GM21619 (cell line): ENCODE measurements around the gene NHERF1.
A peak's percentile ranks its signal among the peaks of the same experiment; 100 is the strongest.

Experiments used
- ATAC-seq: cut with Tn5 transposase; IDR thresholded peaks from one replicate; pipeline ENCODE4 v1.9.1; 2021; ENCODE audit not compliant: unreplicated experiment

NHERF1 gene

DNA sequence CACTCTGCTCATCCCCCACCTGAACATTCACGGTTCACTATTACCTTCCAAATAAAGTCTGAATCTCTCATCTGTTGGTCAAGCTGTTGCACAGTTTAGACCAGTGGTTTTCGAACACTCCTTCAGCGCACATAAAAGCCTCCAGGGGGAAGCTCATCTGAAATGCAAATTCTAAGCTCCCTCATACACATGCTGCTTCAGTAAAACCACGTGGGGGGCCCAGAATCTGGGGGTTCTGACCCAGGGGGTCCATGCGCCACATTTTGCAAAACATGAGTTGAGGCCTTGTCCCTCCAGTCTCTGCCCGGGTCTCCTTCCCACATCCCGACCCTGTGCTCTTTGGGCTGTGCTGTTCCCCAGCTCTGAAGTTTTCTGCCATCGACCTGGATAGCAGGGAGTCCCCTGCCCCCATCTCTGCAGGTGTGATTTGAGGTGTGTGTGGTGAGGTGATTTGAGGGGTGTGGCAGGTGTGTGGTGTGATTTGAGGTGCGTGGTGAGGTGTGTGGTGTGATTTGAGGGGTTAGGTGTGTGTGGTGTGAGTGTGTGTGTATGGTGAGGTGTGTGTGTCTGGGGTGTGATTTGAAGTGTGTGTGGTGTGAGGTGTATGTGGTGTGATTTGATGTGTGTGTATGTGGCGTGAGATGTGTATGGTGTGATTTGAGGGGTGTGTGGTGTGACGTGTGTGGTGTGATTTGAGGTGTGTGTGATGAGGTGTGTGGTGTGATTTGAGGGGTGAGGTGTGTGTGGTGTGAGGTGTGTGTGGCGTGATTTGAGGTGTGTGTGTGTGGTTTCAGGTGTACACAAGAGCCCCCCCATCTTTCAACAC, 16.2 kb upstream of the NHERF1 start:
- no peak for ATAC-seq

DNA sequence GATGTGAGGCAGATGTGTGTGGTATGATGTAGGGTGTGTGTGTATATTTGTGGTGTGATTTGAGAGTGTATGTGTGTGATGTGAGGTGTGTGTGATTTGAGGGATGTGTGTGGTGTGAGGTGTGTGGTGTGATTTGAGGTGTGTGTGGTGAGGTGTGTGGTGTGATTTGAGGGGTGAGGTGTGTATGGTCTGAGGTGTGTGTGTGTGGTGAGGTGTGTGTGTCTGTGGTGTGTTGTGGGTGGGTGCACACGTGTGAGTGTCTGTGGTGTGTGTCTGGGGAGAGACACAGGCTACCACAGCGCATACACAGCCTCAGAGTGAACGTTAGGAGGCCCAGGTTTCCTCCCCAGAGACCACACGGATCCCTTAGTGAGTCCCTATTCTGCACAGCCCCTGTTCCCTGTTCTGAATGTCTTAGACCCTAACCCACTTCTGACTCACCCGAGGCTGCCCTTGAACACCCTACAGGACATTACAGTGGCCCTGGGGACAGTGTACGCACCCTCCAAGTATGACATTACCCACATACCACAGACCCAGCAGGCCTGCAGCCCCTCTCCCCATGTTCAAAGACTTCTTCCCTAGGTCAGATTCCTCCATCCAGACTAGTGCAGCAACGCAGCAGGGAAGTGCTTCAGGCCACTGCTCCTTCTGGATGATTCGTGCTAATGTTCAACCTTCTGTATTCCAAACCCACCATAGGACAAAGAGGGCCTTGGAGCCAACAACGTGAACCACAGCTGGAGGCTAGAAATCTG, 14.9 kb upstream of the NHERF1 start:
- no peak for ATAC-seq

DNA sequence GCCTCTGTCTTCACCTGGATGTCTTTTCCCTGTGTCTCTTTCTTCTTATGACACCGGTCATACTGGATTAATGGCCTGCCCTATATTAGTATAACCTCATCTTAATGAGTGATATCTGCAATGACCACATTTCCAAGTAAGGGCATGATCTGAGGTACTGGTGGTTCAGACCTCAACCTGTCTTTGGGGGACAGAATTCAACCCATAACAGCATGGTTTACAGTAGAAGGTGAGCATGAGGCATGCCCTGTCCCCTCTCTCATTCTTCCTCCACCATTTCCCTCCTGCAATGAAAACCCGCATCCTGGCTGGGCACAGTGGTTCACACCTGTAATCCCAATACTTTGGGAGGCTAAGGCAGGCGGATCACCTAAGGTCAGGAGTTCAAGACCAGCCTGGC, 14.2 kb upstream of the NHERF1 start:
- ATAC-seq, result no peak

DNA sequence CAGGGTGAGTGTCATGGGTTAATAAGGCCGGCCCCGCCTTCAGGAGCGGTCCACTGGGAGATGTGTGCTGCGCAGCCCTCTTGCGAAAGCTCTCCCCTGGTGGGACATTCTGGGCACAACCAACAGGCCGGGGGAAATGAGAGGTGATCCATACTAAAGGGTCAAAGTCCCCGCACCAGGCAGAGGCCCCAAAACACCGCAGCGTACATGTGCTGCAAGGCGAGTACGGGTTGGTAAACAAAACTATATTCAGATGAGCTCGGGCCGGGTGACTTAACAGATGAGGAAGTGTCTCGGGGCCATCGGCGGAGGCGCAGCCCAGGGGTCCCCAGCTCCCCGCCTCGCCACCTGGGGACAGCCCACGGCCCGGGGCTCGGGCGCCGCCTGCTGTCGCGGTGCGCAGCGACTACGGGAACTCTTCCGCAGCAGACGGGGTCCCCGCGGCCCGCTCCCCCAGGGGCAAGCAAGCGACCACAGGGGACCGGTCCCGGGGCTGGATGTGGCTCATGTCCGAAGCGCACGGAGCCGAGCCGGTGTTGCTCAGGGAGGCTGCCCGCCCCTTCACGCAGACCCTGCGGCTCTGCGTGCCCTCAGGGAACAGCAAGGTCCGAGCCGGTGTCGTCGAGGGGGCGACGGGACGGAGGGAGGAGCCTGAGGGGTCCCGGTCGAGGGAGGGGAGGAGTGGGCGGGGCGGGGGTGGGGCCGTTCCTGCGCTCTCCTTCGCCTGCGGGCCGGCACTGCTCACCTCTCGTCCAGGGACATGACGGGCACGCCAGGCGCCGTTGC, 11.7 kb upstream of the NHERF1 start, which contains the start of gene RAB37:
Gene RAB37, plus strand, starts transcription at position 744 of the 786 bp plus-strand sequence. Its CDS starts 17 bp downstream, at position 761.
- no peak for ATAC-seq

DNA sequence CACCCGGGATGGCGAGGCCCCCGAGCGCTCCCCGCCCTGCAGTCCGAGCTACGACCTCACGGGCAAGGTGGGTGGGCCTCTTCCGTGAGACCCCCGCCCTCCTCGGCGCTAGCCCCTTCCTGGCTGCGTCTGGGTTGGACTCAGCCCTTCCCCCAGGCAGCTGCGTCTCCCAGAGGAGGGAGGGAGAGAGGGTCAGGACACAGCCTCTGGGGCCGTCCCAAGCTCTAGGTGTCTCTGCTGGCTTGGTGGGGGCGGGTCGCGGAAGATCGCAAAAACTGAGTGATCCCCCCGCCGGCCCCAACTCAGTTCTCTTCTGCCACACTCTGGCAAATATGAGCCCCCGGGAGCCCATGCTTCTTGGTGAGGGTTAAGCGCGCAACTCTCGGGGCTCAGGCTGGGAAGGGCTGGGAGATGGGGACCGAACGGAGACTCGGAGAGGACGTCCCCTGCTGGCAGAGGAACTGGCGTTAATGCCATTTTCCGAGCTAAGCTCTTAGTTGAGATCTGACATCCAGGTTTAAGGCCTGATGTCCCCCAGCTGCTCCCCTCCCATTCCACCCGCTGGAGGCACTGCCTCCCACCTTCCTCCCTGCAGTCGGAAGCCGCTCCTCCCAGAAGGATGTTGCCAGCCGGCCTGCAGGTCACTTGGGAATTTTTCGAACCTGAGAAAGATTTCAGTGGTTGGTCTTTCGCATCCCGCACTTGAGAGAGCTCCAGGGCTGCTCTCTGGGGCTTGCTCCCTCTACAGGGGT, 11.0 kb upstream of the NHERF1 start:
- ATAC-seq, result no peak

DNA sequence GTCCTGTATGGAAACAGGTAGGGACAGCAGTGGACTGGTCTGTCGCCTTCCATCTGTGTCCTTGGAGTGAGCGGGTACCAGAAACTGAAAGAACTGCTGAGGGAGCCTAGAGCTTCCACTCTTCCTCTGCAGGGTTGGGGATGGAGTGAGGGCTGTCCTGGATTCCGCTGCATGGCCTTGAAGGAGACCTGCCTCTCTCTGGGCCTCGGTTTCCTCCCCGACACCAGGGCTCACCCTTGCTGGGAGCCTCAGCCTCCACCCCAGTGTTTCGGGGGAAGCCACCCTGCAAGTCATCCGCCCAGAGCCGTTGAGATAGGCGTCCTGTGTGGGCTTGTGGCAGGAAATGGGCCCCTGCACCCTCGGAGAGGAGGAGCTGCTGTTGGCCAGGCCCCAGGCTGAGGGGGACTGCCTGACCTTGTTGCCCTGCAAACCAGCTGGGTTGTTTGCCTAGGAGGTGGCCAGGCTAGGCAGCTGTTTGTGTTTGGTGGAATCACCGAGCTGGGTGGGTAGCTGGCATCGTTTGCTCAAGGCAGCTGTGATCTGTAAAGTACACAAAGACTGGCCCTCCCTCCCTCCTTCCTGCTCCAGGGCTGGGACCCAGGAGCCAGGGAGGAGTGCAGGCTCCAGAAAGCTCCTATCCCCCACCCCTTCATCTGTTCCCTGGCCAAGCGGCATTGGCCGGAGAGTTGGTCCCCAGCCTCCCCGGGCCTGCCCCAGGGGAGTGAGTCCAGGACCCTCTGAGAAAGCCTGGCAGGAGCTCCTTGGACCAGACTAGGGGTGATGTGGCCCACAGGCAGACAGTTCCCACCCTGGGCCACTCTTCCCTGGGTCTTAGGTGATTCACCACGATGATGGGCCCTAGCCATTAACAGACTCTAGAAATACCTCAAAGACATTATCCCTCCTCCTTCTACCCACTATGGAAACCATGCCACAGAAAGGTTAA, 10.1 kb upstream of the NHERF1 start:
- ATAC-seq, result peak; percentile 51

DNA sequence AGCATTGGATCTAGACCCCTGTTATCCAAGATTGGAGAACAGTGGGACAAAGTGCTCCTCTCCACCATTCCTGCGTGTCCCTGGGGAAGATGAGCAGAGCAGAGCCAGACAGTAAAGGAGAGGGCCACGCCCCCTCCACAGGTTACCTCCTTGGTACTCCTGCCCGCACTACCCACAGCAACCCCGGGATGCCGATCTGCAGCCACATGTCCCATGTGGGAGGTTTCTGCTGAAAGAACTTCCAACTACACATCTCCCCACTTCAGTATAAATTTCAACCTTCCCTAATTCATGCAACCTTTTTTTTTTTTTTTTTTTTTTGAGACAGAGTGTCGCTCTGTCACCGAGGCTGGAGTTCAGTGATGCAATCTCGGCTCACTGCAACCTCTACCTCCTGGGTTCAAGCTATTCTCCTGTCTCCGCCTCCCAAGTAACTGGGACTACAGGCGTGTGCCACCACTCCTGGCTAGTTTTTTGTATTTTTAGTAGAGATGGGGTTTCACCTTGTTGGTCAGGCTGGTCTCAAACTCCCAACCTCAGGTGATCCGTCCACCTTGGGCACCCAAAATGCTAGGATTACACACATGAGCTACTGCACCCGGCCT, 9.1 kb upstream of the NHERF1 start:
- ATAC-seq, result no peak

DNA sequence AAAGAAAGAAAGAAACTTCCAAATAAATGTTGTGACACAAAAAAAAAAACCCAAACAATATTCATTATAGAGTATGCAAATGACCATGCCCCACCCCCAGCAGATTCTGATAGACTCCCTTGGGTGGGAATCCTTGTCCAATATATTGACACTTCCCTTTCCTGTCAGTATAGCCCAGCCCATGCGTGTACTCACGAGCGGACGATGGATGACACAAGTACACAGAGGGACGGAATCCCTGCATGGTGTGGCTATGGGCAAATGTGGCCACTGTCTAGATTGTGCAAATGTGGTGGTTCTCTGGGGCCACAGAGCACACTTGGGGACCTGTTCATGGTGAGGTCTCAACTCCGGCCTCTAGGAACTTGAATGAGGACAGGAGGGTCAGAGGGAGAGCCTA, 8.3 kb upstream of the NHERF1 start:
- no peak for ATAC-seq

DNA sequence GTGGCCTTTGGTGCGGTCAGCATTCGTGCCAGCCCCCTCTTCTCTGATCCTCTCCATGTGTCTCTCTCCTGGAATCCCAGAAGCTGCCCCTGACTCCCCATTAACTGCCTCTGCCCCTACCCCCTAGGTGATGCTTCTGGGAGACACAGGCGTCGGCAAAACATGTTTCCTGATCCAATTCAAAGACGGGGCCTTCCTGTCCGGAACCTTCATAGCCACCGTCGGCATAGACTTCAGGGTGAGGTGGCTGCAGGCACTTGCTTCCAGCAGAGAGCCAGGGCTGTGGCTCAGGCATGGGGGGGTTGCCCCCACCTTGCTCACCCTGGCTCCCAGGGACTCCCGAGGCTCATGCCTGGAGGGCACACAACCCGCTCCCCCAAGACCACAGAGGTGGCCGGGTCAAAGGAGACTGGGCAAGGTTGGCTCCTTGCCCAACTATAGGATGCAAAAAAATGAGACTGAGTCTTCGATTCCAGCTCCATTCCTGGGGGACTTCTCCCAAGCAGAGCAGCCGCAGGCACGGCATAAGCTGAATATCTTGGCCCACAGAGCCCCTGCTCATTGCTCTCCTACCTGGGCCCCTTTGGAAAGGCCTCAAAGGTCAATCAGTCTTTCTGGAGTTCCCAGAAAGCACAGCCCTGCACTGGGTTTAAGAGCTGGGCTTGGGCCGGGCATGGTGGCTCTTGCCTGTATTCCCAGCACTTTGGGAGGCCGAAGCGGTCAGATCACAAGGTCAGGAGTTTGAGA, 7.6 kb upstream of the NHERF1 start:
- ATAC-seq, result no peak

DNA sequence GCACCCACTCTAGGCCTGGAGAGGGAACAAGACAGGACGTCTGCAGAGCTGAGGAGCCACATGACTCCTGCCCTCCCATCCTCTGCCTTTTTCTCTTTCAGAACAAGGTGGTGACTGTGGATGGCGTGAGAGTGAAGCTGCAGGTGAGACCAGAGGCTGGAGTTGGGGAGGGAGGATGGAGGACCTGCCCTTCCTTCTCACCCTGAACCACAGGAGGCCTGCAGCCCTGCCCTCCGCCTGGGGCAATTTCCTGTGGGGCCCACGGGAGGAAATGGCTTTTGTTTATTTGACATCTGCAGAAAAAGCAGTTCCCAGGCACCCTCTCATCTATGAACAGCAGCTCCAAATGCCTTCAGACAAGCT, 6.3 kb upstream of the NHERF1 start:
- ATAC-seq, result peak; percentile 40

DNA sequence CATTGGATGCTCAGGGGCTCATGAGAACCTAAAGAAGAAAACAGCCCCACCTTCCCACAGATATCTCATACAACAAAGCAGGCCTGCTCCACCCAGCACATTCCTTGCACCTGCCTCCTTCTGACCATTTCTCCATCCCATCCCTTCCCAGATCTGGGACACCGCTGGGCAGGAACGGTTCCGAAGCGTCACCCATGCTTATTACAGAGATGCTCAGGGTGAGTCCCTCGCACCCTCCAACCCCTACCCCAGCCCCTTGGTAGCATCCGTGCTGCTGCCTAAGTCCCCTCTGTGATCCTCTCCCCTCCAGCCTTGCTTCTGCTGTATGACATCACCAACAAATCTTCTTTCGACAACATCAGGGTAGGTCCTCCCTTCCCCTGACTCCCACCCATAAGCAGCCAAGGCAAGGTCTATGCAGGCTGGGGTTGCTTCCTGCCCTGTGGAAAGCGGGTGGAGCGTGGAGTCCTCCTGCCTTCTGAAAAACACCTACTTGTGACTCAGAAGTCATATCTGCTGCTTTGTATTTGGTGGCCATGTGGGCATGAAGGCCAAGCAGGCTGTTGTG, 5.4 kb upstream of the NHERF1 start:
- ATAC-seq, result no peak

DNA sequence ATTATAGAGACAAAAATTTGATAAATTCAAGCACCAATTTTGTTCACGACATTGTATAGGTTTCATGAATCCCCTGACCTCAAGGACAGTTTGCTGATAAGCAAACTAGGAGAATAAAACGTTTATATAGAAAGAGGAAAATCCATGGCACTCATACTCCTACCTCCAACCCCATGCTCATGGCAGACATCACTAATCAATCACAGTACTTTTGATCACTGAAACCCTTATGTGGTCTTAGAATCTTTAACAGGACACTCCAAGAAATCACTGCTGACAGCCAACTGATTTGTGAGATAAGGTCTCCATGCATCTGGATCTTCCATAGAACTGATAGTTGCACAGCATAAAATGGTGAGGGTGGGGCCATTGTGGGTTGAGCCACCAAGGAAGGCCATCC, 4.7 kb upstream of the NHERF1 start:
- ATAC-seq, result no peak

DNA sequence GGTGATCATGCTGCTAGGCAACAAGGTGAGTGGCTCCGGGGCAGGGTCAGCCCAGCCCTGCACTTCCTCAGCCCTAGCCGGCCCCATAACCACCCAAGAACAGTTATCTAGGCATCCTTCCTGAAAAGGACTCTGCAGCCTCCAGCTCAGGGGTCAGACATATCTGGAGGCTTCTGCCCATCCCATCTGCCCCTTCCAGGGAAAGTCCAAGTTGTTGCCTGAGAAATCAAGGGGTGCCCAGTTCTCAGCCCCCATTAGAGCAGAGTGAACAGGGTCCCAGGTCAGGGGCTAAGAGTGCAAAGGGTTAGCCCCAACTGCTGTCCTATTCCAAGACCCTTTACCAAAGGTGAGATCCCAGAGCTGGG, 4.1 kb upstream of the NHERF1 start:
- ATAC-seq, result no peak

DNA sequence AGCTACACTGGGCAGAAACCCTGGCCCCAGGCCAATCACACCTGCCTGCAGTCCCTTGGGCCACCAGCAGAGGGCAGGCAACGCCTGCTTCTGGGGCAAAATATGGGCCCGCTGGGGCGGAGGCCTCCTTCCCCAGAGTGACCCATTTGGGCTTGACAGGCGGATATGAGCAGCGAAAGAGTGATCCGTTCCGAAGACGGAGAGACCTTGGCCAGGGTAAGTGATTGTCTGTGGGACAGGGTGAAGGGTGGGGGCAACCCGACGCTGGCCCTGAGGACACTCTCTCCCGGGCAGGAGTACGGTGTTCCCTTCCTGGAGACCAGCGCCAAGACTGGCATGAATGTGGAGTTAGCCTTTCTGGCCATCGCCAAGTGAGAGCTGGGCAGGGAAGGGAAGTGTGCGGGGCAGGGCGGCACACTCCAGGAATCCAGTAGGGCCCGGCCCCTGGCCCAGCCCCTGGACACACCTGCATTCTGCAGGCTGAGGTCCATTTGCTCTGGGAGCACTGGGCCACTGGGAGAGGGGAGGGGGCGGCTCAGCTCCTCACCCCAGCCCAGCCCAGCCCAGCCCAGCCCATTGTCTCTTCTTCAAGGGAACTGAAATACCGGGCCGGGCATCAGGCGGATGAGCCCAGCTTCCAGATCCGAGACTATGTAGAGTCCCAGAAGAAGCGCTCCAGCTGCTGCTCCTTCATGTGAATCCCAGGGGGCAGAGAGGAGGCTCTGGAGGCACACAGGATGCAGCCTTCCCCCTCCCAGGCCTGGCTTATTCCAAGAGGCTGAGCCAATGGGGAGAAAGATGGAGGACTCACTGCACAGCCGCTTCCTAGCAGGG, 3.5 kb upstream of the NHERF1 start:
- no peak for ATAC-seq

DNA sequence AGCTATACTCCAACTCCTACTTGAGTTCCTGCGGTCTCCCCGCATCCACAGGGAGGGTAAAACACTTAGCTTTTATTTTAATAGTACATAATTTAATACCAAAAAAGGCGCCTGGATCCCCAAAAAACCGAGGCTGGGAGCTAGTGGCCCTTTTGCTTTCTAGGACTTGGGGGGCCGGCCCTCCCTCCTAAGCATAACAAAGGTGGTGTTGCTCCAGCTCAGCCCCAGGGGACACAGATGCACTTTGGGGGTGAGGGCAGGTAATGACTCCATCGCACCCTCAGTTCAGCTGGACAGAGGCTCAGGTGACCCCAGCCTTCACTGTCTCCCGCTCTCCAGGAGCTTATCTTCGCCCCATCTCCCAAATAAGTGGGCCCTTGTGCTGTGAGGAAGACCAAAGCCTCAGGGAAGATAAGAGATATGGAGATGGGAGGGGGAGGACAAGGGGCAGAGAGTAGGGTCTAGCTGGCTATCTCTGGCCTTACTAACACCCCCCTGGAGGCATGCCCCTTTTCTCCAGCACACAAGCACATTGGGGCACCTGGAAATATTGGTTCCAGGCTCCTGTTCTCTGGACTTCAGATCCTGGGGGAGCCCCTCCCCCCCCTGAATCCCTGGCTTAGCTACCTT, 2.8 kb upstream of the NHERF1 start:
- no peak for ATAC-seq

DNA sequence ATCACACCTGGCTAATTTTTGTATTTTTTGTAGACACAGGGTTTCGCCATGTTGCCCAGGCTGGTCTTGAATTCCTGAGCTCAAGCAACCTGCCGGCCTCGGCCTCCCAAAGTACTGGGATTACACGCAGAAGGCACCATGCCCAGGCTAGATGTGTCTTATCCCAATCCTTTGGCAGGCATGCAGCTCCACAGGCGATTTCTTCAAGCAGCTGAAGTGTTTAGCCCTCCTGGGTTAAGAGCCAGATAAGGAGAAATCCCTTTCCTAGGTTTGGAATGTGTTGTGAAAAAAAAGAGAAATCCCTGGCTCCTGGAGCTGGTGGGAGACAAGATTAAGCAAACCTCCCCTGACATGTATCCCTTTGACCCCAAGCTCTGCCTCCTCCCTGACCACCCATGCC, 2.1 kb upstream of the NHERF1 start:
- no peak for ATAC-seq

DNA sequence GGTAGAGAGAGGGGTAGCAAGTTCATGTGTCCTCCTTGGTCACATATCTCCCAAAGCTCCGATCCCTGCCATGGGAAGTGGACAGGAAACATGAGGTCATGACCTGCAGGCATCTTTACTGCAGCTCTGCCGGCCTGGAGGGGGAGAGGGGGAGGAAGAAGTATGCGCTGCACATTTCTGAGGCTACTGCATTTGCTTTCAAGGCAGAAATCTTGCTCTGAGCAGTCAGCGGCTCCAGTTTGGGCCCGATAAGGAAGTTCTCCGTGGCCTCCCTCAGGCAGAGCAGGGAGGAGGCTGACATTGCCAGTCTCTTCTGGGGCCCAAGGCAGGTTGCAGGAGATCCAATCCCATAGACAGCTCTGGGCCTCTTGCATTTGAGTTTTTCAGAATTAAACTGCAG, 1.5 kb upstream of the NHERF1 start:
- ATAC-seq, result no peak
